GM10847 (cell line): ENCODE measurements around the gene CHSY1.

ENCODE experiments used
- POLR2A ChIP-seq: IDR thresholded peaks from 2 replicates; pipeline ENCODE4 v1.6.1; 2011; ENCODE audit not compliant: insufficient read length; ENCODE audit errors: extremely low read depth

The CHSY1 gene

DNA sequence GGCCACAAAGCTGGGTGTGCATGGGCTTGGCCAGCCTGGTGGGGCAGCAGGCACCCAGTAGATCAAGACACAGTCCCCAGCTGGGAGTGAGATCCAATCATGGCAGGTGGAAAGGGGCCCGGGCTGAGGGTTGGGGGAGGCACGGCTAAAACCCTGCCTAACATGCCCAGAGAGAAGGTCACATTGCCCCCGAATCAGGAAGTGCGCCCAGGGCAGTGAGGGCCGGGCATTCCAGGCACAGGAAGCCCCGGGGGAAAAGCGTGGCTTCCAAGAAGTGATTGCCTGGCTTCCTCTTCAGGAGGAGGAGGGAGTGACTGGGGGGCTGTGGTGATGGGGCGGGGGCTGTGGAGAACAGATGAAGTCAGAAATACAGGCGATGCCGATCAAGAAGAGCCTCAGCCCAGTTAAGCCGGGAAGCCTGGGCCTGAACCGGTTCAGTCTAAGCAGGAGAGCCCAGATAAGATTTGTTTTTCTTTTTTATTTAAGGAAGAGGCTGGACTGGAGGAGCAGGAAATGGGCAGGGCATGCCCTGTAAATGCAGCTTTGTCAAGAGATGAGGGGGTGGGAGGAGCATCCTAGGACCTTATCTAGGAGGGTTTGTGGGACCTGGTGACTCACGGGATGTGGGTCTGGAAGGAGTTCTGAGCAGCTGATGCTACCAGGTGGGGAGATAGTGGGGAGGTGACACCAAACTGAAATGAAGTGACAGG, 83.9 kb downstream of the CHSY1 start:
- TF ChIP-seq POLR2A = no peak

GRCh38 chr15:101167411-101167752, 84.5 kb downstream of the CHSY1 start:
- no peak for TF ChIP-seq POLR2A

DNA sequence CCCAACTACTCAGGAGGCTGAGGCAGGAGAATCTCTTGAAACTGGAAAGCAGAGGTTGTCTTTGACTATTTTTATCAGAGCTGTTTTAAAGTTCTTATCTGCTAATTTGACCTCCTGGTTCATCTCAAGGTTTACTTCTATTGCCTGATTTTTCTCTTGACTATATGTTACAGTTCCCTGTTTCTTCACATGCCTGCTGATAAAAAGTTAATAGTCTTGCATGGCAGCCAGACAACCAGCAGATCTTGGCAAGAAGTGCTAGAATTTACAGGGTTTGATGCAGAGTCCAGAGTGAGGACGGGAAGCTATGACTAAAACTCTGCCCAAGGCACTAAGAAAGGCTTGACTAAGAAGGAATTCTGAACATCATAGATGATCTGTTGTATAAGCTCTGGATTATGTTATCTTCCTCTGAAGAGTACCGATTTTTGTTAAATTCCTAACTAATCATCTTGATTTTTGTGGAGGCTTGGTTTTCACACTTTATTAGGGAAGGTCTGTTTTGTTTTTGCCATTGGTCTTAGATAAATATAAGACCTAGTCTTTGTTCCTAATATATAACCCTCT, 85.9 kb downstream of the CHSY1 start:
- no peak for TF ChIP-seq POLR2A

DNA sequence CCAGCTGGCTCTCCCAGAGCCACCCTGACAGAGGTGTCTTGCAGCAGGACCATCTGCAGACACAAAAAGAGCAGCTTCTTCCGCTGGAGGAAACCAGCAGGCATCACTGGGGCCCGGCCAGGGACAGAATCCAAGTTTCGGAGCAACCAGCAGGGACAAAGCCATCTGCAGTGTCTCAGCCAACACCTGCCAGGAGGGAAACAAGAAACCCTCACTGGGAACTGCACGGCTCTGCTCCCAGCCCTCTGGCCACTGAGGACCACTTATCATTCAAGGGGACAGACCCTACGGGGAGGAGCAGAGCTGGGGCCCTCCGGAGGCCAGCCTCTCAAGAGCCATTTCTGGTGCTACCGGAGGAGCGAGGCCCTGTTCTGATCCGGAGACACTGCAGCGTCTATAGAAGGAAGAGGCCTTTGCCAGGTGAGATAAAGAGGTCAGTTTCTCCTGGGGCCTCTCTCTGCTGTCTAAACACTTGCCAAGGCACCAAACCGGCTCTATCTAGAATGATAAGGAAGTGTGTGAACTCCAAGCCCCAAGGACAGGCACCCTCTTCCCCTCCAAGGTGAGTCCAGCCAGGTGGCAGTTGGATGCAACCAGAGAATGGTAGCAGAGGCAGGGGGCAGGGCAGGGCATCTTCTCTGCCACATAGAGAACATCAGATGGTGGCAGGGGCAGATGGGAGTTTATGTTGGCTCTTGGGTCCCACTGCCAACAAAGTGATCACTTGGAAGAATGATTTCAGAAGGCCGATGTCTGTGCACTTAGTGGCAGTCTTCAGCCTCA, 89.0 kb downstream of the CHSY1 start:
- no peak for TF ChIP-seq POLR2A

DNA sequence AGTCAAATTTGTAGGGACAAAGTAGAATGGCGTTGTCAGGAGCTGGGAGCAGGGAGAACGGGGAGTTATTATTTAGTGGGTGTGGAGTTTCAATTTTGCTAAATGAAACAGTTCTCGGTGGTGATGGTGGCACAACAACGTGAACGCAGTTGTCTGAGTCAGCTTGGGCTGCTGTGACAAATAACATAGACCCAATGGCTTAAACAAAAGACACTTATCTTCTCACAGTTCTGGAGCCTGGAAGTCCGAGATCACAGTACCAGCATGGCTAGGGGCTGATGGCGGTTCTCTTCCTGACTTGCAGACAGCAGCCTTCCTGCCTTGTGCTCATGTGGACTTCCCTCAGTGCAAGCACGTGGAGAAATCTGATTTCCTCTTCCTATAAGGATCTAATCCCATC, 90.2 kb downstream of the CHSY1 start:
- TF ChIP-seq POLR2A = no peak

DNA sequence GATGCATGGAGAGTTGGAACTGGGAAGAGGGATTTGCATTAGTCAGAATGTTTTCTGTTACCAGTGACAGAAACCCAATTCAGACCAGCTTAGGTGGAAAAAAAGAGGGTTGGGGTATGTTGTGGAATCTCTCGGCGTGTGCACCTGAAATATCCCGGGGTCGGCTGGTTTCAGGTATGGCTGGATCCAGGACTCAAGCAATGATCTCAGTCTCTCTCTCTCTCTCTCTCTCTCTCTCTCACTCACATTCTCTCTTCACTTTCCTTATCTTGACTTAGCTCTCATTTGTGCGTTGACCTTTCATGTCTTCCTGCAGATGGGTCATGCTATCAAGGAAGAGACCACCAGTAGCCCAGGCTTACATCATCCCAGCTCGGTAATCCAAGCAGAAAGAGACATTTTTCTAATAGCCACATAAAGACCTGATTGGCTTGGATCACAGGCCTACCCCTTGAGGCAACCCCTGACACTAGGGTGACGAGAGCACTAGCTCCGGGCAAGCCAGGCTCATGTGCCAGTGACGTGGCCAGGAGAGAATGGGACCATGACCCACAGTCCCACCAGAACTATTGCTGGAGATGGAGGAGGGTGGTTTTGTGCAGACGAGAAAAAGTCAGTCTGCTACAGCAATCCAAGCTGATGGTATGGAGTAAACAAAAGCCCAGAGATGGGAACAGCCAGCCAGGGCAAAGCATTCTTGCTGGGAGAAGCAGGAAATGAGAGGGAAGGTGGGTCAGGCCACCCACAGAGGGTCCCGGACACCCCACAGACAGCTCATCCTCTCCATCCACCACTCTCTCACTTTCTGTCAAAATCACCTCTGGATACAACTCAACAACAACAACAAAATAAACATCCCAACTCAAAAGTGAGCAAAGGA, 91.7 kb downstream of the CHSY1 start:
- no peak for TF ChIP-seq POLR2A

DNA sequence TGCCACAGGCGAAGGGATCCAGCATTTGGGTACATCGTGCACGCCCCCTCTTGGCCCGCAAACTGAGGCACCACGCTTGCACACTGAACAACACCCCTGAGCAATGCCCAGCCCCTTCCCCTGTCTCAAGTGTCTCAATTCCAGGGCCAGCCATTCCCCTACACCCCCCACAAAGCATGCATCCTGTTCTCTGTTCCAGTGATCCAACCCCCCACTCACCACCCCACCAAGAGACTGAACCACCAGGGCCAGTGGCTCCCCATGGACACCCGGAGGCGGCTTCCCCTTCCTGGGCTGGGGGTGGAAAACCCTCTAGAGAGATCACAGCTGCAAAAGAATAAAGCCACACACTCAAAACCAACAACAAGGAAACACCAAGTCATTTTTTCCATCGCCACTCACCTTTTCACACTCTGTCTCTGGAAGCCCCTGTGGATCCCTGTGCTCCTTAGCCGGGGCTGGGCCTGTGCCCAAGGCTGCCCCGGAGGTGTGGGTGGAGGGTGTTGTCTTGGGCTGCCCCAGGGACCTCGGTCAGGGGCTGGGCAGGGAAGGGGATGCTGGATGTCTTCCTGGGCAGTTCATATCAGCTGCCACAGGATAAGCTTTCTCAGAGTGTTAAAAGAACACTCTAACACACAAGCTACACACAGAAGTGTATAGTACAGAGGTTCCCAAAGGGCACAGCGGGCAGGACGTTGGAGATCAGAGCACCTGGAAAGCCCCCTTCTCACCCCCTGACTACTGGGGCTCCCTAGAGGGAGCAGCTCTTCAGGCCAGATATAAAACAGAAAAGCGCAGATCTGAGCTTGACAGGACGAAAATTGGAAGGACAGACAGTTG, 92.5 kb downstream of the CHSY1 start:
- TF ChIP-seq POLR2A = no peak

- no peak for TF ChIP-seq POLR2A
Measured at GRCh38 chr15:101158166-101159095, 93.4 kb downstream of the CHSY1 start.

DNA sequence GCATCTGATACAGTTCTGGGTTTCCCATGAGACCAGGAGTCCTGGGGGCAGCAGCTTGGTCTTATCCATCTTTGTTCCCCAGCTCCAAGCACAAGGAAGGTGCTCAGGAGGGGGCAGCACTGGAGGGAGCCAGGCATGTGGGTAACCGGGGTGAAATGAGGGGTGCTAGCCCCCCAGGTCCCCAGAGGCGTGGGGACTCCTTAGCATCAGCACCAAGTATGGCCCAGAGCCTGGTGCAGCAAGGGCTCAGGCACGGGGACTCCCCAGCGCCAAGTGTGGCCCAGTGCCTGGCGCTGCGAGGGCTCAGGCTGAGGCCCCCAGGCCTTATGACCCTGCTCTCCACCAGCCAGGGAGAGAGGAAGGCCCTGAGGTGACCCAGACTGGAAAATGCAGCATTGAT, 94.1 kb downstream of the CHSY1 start:
- no peak for TF ChIP-seq POLR2A

DNA sequence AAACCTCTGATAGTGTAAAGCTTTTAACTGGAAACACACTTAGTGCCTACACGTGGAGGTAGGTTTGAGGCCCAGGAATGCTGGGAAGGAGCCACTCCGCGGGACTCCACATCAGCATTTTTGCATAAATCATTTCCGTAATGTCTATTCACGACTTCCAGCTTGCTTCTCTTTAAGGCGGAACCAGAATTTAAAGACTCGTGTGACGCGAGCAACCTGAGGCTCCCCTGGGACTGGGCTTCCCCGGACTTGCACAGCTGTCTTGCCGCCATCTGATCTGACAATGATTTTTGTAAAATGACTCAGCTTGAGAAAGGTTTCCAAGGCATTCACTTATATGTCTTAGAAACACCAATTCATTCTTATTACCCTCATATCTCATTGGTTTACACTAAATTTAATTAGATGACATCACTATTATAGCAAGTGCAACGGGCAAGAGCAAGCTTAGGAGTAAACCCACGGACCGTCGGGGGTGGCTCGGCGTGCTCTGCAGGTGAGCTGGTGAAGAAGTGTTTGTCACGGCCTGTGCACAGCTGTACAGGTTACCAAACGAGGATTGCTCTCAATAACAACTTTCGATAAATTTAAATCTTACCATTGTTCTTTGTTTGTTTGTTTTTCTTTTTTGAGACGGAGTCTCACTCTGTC, 95.2 kb downstream of the CHSY1 start:
- no peak for TF ChIP-seq POLR2A

GRCh38 chr15:101156061-101156460, 95.8 kb downstream of the CHSY1 start:
- TF ChIP-seq POLR2A = no peak

DNA sequence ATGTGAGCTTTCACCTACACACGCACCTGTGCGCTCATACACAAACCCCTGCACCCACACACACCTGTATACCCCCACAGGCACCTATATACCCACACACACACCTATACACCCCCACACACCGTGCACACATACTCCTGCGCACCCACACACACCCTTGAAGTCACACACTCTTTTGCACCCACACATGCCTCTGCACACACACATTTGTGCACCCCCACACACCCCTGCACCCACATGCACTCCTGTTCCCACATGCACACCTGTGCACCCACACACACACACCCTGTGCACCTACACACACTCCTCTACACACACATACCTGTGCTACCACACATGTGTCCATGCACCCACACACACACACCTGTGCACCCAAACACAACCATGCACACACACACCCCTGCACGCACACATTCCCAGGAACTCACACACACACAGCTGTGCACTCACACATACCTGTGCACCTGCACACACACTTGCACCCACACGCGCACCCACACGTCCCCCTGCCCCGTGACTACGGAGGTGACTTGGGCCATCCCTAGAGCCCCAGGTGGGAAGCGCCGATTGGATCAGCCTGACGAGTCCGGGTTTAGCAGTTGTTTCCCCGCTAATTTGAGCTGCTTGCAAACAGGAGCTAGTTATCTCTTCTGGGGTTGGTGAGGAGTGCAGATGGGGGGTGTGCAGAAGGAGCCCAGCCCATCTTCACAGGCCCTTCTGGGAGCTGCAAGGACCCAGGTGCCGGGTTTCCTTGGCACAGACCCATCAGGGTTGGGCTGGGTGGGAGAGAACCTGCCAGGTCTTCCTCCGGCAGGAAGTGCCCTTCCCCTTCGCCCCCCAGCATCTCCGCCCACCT, 97.8 kb downstream of the CHSY1 start:
- TF ChIP-seq POLR2A = no peak
